Fibroblast of the aortic adventitia (primary cell): Measurements from ENCODE around the gene MOB3B. TPM values are rescaled to one million over a fixed set of nuclear protein-coding genes. Genes with fewer than 3 reads are reported as not detected.

ENCODE experiments used
- DNase-seq: peaks from one replicate; pipeline ENCODE4 v3.0.0-alpha.2; 2010; ENCODE audit warnings: low read depth
- H3K4me3 ChIP-seq: 2 replicates; pipeline ENCODE4 v1.5.1; 2011; ENCODE audit warnings: low read depth, mild to moderate bottlenecking, control low read depth, low read length, moderate library complexity
- total RNA-seq: library from RNA; depleted of rRNA; stranded (reverse); fragments of >200 nt; gene quantifications from 2 replicates; pipeline ENCODE4 v1.2.3, GENCODE V29; 2012; ENCODE audit warnings: low replicate concordance
- TF ChIP-seq, protein P1 (sequence below): IDR thresholded peaks from 2 replicates; pipeline ENCODE4 v1.5.1; 2011; ENCODE audit warnings: mild to moderate bottlenecking, low read length, control low read depth, inconsistent platforms; ENCODE audit not compliant: insufficient read depth

Gene MOB3B
- total RNA-seq, 1 donor, result under 0.01 TPM

DNA sequence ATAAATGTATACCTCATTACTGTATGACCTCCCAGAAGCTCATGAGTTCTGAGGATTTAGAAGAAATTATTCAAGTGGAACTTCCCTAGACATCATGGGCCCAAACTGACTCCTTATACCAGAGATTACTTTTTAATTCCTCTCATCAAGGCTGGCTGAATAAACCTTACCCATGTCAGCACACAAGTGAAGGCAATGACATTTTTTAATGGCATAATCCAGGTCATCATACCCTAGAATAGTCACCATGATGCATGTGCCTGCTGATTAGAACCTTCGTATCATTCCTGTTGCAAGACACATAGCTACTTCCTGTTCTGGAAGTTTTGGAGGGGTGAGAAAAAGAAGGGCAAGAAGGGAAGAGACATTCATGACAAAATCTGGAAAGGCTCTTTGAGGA is 55.3 kb downstream of the MOB3B start:
- H3K4me3 ChIP-seq, result no peak overlapping the region
- TF ChIP-seq, protein P1, sequence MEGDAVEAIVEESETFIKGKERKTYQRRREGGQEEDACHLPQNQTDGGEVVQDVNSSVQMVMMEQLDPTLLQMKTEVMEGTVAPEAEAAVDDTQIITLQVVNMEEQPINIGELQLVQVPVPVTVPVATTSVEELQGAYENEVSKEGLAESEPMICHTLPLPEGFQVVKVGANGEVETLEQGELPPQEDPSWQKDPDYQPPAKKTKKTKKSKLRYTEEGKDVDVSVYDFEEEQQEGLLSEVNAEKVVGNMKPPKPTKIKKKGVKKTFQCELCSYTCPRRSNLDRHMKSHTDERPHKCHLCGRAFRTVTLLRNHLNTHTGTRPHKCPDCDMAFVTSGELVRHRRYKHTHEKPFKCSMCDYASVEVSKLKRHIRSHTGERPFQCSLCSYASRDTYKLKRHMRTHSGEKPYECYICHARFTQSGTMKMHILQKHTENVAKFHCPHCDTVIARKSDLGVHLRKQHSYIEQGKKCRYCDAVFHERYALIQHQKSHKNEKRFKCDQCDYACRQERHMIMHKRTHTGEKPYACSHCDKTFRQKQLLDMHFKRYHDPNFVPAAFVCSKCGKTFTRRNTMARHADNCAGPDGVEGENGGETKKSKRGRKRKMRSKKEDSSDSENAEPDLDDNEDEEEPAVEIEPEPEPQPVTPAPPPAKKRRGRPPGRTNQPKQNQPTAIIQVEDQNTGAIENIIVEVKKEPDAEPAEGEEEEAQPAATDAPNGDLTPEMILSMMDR, result no peak
- DNase-seq, result no peak

DNA sequence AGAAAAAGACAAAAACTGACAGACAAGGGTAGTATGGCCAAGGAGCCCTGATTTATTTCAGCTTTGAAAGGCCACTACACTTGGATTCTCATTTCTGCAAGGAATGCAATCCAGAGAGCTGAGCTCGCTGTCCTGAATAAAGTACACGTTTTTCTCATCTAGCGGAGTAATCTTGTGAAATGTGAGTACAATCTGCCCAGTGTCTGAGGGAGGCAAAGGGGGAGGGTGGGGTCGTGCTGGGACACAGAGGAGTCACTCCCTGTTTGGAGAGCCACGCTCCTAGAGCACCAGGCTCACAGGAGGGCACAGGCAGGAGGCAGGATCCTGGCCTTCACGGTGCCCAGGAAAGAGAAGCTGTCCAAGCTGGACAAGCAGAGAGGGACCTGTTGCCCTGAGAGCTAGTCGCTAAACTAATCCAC is 56.5 kb downstream of the MOB3B start:
- H3K4me3 ChIP-seq, result no peak overlapping the region
- DNase-seq, result no peak
- TF ChIP-seq, protein P1, result no peak

DNA sequence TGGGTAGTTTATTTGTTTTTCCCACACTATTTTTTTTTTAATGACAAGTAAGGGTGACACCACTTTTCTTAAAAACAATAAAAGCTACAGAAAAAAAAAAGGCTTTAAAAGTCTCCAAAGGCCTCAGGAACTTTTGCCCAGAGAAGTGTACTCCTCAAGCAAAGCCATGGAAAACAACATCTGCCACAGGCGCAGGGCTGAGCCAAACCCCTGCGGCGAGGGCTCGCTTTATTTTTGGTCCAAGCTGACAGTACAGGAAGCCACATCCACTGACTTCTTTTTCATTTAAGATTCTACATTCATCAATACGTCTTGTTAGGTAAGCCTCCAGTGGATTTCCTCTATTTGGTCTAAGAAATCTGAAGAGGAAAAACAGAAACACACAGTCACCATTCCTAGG is 57.4 kb downstream of the MOB3B start:
- H3K4me3 ChIP-seq, result no peak overlapping the region
- TF ChIP-seq, protein P1, result no peak
- peak; percentile 4 for DNase-seq

DNA sequence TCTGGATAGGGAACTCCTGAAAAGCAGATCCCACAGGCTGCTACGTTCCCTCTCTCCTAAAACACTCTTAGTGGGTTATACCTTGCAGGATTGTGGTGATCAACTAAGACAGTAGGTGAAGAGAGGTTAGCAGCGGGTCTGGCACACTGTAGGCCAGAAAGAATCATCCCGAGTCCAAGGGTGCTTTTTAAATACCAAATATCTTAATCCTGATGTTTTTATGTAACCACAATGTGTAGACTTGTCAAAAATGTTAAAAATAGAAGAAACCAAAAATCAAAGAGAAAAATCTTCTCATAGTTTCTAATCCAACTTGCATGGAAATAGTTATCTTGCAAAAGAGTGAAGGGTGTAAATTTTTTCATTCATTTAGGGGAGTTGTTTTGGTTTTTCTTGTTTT is 57.8 kb downstream of the MOB3B start:
- H3K4me3 ChIP-seq, result no peak overlapping the region
- no peak for DNase-seq
- TF ChIP-seq, protein P1, result no peak

DNA sequence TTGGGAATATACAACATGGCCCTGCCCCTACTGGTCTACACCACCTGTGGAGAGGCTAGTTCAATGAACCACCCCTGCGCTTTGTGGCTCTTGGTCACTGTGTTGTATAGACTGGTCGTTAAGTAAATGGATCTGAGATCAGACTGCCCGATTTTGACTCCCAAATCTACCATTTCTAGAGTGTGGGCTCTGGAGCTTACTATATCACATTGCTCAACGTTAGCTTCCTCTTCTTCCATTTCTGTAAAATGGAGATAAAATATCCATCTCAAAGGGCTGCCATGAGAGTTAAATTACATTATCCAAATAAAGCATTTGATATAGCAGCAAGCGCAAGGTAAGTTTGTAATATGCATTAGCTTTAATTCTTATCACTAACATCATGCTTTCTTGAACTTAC is 58.2 kb downstream of the MOB3B start:
- TF ChIP-seq, protein P1, result no peak
- H3K4me3 ChIP-seq, result no peak overlapping the region
- no peak for DNase-seq

DNA sequence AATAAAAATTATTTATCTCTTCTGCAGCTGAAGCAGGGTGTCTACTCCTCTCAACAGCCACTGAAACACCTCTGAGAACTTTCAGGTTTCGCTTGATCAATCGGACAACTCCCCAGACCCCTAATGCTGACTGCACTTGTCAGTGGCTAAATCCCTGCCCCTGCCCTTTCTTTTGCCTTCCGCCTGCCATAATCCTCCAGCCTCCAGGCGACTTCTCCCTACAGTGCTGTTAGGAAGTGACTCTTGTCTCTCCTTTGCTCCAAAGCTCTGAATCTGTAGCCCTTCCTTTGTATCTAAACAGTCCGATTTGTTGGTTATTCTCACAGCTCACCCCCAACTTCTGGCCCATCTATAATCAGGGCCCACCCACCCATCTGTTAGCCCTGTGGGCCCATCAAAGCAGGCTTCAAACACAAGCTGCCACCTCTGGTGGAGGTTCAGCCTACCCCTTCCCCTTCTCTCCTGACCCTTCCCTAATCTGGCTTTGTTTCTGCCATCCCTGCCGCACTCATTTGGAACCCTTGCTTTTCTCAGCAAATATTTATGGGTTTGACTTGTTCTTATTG is 59.2 kb downstream of the MOB3B start:
- TF ChIP-seq, protein P1, result no peak
- H3K4me3 ChIP-seq, result no peak overlapping the region
- DNase-seq, result no peak

DNA sequence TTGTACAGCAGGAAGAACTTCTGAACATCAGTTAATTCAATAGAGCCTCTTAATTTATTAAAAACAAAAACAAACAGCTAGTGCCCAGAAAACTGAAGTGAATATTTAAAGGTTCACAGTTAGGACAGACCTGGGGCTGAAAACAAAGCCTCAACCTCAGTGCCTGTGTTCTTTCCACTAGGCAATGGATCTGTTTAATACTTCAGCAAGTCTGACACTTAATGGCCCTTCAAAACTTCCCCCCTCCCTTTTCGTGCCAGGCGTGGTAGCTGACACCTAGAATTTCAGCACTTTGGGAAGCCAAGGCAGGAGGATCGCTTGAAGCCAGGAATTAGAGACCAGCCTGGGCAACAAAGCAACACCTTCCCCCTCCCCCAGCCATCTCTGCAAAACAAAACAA is 60.1 kb downstream of the MOB3B start:
- TF ChIP-seq, protein P1, result no peak
- no peak for DNase-seq
- H3K4me3 ChIP-seq, result no peak overlapping the region
